Measurements from ENCODE around the gene AP1G2. TPM values are rescaled to one million over a fixed set of nuclear protein-coding genes. Genes with fewer than 3 reads are reported as not detected.
A peak's percentile ranks its signal among the peaks of the same experiment; 100 is the strongest.
"Not testable (repeated sequence)": the region's sequence is repeated elsewhere in the genome, so short reads cannot be mapped to it uniquely, and the experiment has no call there.

AP1G2 gene
- polyA plus RNA-seq, 2 of the 4 experiments (the other 2 are of a cell fraction): 80.6 to 83.7 TPM

DNA sequence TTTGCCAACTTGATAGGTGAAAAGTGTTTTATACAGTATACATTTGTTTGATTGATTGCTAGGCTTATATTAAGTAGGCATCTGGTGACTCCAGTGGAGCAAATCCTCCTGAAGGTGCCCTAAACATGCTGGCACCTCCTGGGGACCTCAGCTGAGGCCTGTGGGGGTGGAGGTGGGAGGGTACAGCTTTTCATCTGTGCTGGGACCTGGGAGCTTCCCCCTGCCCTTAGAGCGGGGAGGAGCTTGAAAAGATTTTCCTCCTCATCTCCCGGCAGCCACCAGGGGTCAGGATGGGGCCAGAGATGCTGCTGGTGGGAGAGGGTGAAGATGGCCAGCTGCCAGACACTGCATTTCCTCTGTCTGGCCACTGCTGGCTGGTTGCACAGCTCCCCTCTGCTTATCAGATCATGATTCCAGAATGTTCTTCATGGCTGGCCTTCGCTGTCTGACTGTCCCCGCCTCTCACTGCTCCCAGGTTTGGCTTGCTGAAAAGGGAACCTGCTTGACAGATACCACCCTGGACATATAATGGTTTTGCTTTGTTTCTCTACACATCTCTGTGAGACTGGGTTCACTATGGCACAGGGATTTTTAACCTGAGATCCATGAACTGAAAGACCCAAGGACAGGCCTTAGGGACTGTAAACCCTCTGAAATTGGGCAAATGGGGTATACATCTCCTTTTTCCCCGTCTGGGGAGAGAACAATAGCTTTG is 21.4 kb upstream of the AP1G2 start:
- Histone ChIP-seq H3K27ac (peak overlapping the region in 1 of 2 experiments; percentile 65; a peak in 2 of 6 replicates), H3K4me2 (peak overlapping the region; percentile 34; the same call in 1 of the 3 replicates), H3K4me1 (peaks cover 8% of the 10 kb centered on the region; the same call in 2 of the 3 replicates), H3K4me3 (no peak overlapping the region), H3K9me3 (no peaks in the 10 kb centered on the region)
- ATAC-seq (peak; percentile 99 to 100), FAIRE-seq (no peak), DNase-seq (ENCODE audit: low read depth in 1 of 2, low spot score in 1 of 2) (peak; percentile 88 to 90)
- POLR2A ChIA-PET: no interaction called here
- WGBS (ENCODE audit: missing lambda C conversion rate): 8% methylated on average over 5 of the region's 5 CpGs
- CTCF ChIA-PET: interaction anchor here (0.5 to 3.1 kb wide), 44 partner anchors 9 to 572 kb away, joined by 3 to 39 read pairs (median 4); partner anchors contain the start of genes DCAF11, IRF9, JPH4 and NRL
- TF ChIP-seq SMC3 (IDR thresholded peaks at IDR 0.05): peak; percentile 79
- TF ChIP-seq NPAS2 (CRISPR knock-in tag; IDR thresholded peaks at IDR 0.05; ENCODE audit: borderline replicate concordance): no peak
- TF ChIP-seq ZSCAN20 (CRISPR knock-in tag; IDR thresholded peaks at IDR 0.05): no peak
- 0 out of 2 replicates have a peak, but pooled peaks have one; percentile 25 for TF ChIP-seq GATA3 (IDR thresholded peaks at IDR 0.05; ENCODE audit: borderline replicate concordance)
- no peak for TF ChIP-seq NFE2L2 (conservative IDR thresholded peaks at IDR 0.05; ENCODE audit: low read length)
- TF ChIP-seq CBX8 (IDR thresholded peaks at IDR 0.05): no peak
- TF ChIP-seq RNF2 (IDR thresholded peaks at IDR 0.05; ENCODE audit: borderline replicate concordance, low read depth): no peak
- TF ChIP-seq RAD21 (conservative IDR thresholded peaks at IDR 0.05 in 1 of 2, IDR thresholded peaks at IDR 0.05 in 1 of 2): peak; percentile 82 to 87
- TF ChIP-seq RFX5 (IDR thresholded peaks at IDR 0.05): no peak
- TF ChIP-seq, protein P1, sequence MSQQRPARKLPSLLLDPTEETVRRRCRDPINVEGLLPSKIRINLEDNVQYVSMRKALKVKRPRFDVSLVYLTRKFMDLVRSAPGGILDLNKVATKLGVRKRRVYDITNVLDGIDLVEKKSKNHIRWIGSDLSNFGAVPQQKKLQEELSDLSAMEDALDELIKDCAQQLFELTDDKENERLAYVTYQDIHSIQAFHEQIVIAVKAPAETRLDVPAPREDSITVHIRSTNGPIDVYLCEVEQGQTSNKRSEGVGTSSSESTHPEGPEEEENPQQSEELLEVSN (IDR thresholded peaks at IDR 0.05; ENCODE audit: borderline replicate concordance, low read depth): no peak
- TF ChIP-seq, protein P2, sequence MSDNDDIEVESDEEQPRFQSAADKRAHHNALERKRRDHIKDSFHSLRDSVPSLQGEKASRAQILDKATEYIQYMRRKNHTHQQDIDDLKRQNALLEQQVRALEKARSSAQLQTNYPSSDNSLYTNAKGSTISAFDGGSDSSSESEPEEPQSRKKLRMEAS (IDR thresholded peaks at IDR 0.05): peak; percentile 42; the same call in 1 of the 2 replicates
- no peak for TF ChIP-seq FOSB (CRISPR knock-in tag; IDR thresholded peaks at IDR 0.05)
- TF ChIP-seq, protein P3, sequence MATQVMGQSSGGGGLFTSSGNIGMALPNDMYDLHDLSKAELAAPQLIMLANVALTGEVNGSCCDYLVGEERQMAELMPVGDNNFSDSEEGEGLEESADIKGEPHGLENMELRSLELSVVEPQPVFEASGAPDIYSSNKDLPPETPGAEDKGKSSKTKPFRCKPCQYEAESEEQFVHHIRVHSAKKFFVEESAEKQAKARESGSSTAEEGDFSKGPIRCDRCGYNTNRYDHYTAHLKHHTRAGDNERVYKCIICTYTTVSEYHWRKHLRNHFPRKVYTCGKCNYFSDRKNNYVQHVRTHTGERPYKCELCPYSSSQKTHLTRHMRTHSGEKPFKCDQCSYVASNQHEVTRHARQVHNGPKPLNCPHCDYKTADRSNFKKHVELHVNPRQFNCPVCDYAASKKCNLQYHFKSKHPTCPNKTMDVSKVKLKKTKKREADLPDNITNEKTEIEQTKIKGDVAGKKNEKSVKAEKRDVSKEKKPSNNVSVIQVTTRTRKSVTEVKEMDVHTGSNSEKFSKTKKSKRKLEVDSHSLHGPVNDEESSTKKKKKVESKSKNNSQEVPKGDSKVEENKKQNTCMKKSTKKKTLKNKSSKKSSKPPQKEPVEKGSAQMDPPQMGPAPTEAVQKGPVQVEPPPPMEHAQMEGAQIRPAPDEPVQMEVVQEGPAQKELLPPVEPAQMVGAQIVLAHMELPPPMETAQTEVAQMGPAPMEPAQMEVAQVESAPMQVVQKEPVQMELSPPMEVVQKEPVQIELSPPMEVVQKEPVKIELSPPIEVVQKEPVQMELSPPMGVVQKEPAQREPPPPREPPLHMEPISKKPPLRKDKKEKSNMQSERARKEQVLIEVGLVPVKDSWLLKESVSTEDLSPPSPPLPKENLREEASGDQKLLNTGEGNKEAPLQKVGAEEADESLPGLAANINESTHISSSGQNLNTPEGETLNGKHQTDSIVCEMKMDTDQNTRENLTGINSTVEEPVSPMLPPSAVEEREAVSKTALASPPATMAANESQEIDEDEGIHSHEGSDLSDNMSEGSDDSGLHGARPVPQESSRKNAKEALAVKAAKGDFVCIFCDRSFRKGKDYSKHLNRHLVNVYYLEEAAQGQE (IDR thresholded peaks at IDR 0.05): no peak
- TF ChIP-seq KDM5A (IDR thresholded peaks at IDR 0.05): no peak
- no peak for TF ChIP-seq CHD4 (IDR thresholded peaks at IDR 0.05; ENCODE audit: borderline replicate concordance)
- no peak for TF ChIP-seq CBX2 (IDR thresholded peaks at IDR 0.05; ENCODE audit: borderline replicate concordance, low read depth)
- TF ChIP-seq, protein P4, sequence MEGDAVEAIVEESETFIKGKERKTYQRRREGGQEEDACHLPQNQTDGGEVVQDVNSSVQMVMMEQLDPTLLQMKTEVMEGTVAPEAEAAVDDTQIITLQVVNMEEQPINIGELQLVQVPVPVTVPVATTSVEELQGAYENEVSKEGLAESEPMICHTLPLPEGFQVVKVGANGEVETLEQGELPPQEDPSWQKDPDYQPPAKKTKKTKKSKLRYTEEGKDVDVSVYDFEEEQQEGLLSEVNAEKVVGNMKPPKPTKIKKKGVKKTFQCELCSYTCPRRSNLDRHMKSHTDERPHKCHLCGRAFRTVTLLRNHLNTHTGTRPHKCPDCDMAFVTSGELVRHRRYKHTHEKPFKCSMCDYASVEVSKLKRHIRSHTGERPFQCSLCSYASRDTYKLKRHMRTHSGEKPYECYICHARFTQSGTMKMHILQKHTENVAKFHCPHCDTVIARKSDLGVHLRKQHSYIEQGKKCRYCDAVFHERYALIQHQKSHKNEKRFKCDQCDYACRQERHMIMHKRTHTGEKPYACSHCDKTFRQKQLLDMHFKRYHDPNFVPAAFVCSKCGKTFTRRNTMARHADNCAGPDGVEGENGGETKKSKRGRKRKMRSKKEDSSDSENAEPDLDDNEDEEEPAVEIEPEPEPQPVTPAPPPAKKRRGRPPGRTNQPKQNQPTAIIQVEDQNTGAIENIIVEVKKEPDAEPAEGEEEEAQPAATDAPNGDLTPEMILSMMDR (IDR thresholded peaks at IDR 0.05): peak; percentile 77
- TF ChIP-seq SREBF2 (IDR thresholded peaks at IDR 0.05): no peak
- TF ChIP-seq, protein P5, sequence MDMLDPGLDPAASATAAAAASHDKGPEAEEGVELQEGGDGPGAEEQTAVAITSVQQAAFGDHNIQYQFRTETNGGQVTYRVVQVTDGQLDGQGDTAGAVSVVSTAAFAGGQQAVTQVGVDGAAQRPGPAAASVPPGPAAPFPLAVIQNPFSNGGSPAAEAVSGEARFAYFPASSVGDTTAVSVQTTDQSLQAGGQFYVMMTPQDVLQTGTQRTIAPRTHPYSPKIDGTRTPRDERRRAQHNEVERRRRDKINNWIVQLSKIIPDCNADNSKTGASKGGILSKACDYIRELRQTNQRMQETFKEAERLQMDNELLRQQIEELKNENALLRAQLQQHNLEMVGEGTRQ (IDR thresholded peaks at IDR 0.05): no peak

DNA sequence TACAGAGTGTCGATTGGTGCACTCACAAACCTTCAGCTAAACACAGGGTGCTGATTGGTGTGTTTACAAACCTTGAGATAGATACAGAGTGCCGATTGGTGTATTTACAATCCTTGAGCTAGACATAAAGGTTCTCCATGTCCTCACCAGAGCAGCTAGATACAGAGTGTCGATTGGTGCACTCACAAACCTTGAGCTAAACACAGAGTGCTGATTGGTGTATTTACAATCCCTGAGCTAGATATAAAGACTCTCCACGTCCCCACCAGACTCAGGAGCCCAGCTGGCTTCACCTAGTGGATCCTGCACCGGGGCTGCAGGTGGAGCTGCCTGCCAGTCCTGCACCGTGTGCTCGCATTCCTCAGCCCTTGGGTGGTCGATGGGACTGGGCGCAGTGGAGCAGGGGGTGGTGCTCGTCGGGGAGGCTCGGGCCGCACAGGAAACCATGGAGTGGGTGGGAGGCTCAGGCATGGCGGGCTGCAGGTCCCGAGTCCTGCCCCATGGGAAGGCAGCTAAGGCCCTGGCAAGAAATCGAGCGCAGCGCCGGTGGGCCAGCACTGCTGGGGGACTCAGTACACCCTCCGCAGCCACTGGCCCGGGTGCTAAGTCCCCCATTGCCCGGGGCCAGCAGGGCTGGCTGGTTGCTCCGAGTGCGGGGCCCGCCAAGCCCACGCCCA is 17.1 kb upstream of the AP1G2 start:
- H3K4me2 ChIP-seq; DNase-seq (ENCODE audit: low read depth in 1 of 2, low spot score in 1 of 2); H3K4me3 ChIP-seq; FAIRE-seq; ATAC-seq; H3K4me1 ChIP-seq; POLR2A ChIA-PET; H3K27ac ChIP-seq; H3K9me3 ChIP-seq: not testable (repeated sequence)
- 51% methylated on average over 16 of the region's 26 CpGs for WGBS (ENCODE audit: missing lambda C conversion rate)
- CTCF ChIA-PET: interaction anchor here (0.8 kb wide), 1 partner anchor 25 kb away, joined by 3 read pairs; no protein-coding TSS in a partner anchor

DNA sequence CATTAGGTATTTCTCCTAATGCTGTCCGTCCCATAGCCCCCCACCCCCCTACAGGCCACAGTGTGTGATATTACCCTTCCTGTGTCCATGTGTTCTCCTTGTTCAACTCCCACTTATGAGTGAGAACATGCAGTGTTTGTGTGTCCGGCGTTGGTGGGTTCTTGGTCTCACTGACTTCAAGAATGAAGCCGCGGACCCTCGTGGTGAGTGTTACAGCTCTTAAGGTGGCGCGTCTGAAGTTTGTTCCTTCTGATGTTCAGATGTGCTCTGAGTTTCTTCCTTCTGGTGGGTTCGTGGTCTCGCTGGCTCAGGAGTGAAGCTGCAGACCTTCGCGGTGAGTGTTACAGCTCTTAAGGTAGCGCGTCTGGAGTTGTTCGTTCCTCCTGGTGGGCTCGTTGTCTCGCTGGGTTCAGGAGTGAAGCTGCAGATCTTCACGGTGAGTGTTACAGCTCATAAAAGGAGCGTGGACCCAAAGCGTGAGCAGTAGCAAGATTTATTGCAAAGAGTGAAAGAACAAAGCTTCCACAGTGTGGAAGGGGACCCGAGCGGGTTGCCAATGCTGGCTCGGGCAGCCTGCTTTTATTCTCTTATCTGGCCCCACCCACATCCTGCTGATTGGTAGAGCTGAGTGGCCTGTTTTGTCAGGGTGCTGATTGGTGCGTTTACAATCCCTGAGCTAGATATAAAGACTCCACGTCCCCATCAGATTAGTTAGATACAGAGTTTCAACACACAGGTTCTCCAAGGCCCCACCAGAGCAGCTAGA is 16.4 kb upstream of the AP1G2 start:
- H3K4me3 ChIP-seq; H3K4me2 ChIP-seq; ATAC-seq; FAIRE-seq; H3K27ac ChIP-seq; DNase-seq (ENCODE audit: low read depth in 1 of 2, low spot score in 1 of 2); H3K9me3 ChIP-seq; H3K4me1 ChIP-seq; POLR2A ChIA-PET: not testable (repeated sequence)
- WGBS (ENCODE audit: missing lambda C conversion rate): 71% methylated on average over 23 of the region's 25 CpGs
- CTCF ChIA-PET: interaction anchor here (3.1 kb wide), 1 partner anchor 327 kb away, joined by 14 read pairs; no protein-coding TSS in a partner anchor

Measured in A549 (cell line).